Lower lobe of right lung (tissue), 2 donors: ENCODE results near the gene ITPKB. TPM values are rescaled to one million over a fixed set of nuclear protein-coding genes. Genes with fewer than 3 reads are reported as not detected.
A peak's percentile ranks its signal among the peaks of the same experiment; 100 is the strongest.

ENCODE experiments used
- ATAC-seq, 2 donors: fragments of 200-7000 bp; cut with Tn5 transposase; one replicate each; pipeline ENCODE4 v1.9.1; 2020 to 2022; ENCODE audit warnings: mild to moderate bottlenecking in 2 of 2, moderate library complexity in 2 of 2
- DNase-seq: peaks from one replicate; pipeline ENCODE4 v3.0.0-alpha.2; 2020
- H3K27ac ChIP-seq: fragments of 200-600 bp; one replicate; pipeline ENCODE4 v1.8.0; 2022
- H3K27me3 ChIP-seq: fragments of 200-600 bp; one replicate; pipeline ENCODE4 v1.8.0; 2022; ENCODE audit warnings: low read depth
- H3K36me3 ChIP-seq: fragments of 200-600 bp; one replicate; pipeline ENCODE4 v1.8.0; 2022; ENCODE audit warnings: mild to moderate bottlenecking
- H3K4me1 ChIP-seq: fragments of 200-600 bp; one replicate; pipeline ENCODE4 v1.8.0; 2022
- H3K4me3 ChIP-seq: fragments of 200-600 bp; one replicate; pipeline ENCODE4 v1.8.0; 2022; ENCODE audit warnings: mild to moderate bottlenecking
- H3K9me3 ChIP-seq: fragments of 200-600 bp; one replicate; pipeline ENCODE4 v1.8.0; 2022
- CTCF ChIP-seq: fragments of 200-600 bp; IDR thresholded peaks from one replicate; pipeline ENCODE4 v1.8.0; 2022; ENCODE audit warnings: antibody characterized with exemption, mild to moderate bottlenecking
- intact Hi-C: fragments of 100-400 bp; cut with DNase I; formaldehyde crosslinking; loops from one replicate; pipeline ENCODE4 v1.11.0; 2022
- total RNA-seq: library from RNA; stranded (reverse); fragmentation: NEBNext Ultra II Directional; extraction: Animal tissue kit (Norgen Biotek cat#: 25700); gene quantifications from one replicate; pipeline ENCODE4 v1.2.1, GENCODE V29; 2021
- donor health status: DM: no; HTN: yes; CAD: no; lungs with severe emphysema.

The ITPKB gene
- total RNA-seq, 1 donor from 2014 or later: 42.3 TPM

GRCh38 chr1:226743259-226743658 is 4.2 kb upstream of the ITPKB start:
- Histone ChIP-seq H3K27ac (no peak overlapping the region), H3K27me3 (no peaks in the 10 kb centered on the region), H3K4me3 (no peak overlapping the region), H3K4me1 (peaks cover 9% of the 10 kb centered on the region), H3K36me3 (no peaks in the 10 kb centered on the region), H3K9me3 (peaks cover 4% of the 10 kb centered on the region)
- intact Hi-C loops: no loop called here
- ATAC-seq (no peak), DNase-seq (no peak)
- TF ChIP-seq CTCF: no peak

- Histone ChIP-seq H3K27me3 (no peaks in the 10 kb centered on the region), H3K9me3 (peaks cover 4% of the 10 kb centered on the region), H3K4me3 (no peak overlapping the region), H3K4me1 (peaks cover 20% of the 10 kb centered on the region), H3K36me3 (peaks cover 9% of the 10 kb centered on the region), H3K27ac (no peak overlapping the region)
- no peak for TF ChIP-seq CTCF
- intact Hi-C loops: no loop called here
- ATAC-seq (no peak), DNase-seq (no peak)
These were observed 1.9 kb upstream of the ITPKB start for GRCh38 chr1:226741009-226741408.

DNA sequence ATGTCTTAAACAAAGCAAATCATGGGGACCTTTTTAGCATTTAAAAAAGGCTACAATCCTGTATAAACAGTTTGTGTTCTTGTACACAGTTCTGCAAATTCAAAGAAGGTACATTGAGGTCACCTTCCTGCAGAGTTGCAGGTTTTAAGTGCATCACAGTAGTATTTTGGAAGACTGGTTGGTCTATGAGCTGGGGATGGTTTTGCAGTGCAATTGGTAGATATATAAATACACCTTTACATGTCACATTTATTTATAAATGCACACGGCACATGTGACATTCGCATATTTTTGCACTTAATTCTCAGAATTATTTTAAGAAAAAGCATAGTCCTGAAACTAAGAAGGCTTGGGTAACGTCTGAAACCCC is 599 bp upstream of the ITPKB start:
- DNase-seq (no peak), ATAC-seq (no peak)
- intact Hi-C loops: no loop called here
- H3K4me3 ChIP-seq: peak overlapping the region; percentile 98
- H3K27ac ChIP-seq: peak overlapping the region; percentile 89
- peaks cover 4% of the 10 kb centered on the region for H3K9me3 ChIP-seq
- H3K36me3 ChIP-seq: peaks cover 19% of the 10 kb centered on the region
- H3K27me3 ChIP-seq: no peaks in the 10 kb centered on the region
- peaks cover 34% of the 10 kb centered on the region for H3K4me1 ChIP-seq
- TF ChIP-seq CTCF: no peak

DNA sequence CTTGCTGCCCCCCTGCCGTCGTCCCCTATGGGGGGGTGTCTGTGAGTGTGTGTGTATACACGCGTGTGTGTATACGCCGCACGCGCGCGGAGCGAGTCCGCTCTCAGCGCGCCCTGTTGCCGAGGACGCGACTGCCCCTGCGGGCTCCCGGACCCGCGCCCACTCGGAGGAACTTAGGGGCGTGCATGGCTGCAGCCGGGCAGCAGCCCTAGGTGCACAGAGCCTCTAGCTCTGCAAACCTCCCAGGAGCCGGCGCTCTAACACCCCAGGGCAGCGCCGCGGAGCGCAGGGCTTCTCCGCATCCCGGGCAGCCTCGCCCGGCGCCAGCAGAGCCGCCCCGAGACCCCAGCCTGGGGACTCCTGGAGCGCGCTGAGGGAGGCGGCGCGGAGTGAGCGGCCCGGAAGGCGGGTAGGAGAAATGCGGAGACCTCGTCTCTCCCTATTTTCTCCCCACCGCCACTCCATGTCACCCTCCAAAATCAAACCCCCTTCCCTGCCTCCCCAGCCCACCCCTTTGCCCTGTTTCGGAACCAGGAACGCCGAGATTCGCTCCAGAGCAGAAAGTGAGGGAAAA is 574 bp downstream of the ITPKB start:
- peaks cover 19% of the 10 kb centered on the region for H3K36me3 ChIP-seq
- ATAC-seq (peak; percentile 74 to 79), DNase-seq (peak; percentile 65)
- intact Hi-C loops: no loop called here
- no peak for TF ChIP-seq CTCF
- H3K9me3 ChIP-seq: peaks cover 4% of the 10 kb centered on the region
- H3K27me3 ChIP-seq: no peaks in the 10 kb centered on the region
- peaks cover 45% of the 10 kb centered on the region for H3K4me1 ChIP-seq
- H3K27ac ChIP-seq: peak overlapping the region; percentile 89
- H3K4me3 ChIP-seq: peak overlapping the region; percentile 98

DNA sequence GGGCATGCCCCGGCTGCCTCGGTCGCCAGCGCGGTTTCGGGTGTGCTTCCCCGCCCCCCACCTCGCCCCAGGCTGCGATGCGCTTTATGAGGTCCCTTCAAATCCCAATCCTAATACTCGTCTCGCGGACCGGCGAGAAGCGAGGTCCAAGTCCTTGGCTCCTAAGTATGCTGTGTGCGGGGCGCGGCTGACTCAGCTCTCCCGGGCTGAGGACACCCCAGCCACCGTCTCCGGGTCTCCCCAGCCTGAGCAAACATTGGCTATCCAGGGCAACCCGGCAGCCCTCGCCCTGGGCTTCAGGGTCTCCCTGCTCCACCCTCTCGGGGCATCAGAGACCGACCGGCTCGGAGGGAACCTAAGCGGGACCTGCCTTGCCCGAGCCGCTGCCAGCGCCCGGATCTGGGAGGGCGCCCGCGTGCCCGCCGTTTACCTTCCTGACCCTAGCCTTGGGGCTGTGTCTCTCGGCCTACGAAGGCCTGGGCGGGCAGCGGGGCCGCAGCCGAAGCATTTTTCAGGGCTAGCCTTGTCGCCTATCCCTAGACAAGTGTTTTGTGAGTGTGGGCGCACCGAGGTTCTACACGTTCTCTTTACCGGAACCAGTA is 1.2 kb downstream of the ITPKB start:
- peak overlapping the region; percentile 89 for H3K27ac ChIP-seq
- no peak for TF ChIP-seq CTCF
- no peaks in the 10 kb centered on the region for H3K27me3 ChIP-seq
- peak; percentile 71 for DNase-seq
- intact Hi-C loops: no loop called here
- H3K4me1 ChIP-seq: peaks cover 50% of the 10 kb centered on the region
- H3K4me3 ChIP-seq: peak overlapping the region; percentile 98
- peak; percentile 68 to 79 for ATAC-seq
- H3K9me3 ChIP-seq: peaks cover 4% of the 10 kb centered on the region
- peaks cover 19% of the 10 kb centered on the region for H3K36me3 ChIP-seq
